Mononuclear cell (primary cell): ENCODE measurements around the gene NFIA. TPM values are rescaled to one million over a fixed set of nuclear protein-coding genes. Genes with fewer than 3 reads are reported as not detected.

Source experiments
- H3K27me3 ChIP-seq: 2 replicates; pipeline ENCODE4 v1.6.0; 2011; ENCODE audit warnings: low read length, control low read depth; ENCODE audit not compliant: insufficient read depth
- H3K4me1 ChIP-seq: 2 replicates; pipeline ENCODE4 v1.5.1; 2011; ENCODE audit warnings: mild to moderate bottlenecking, low read length, control low read depth; ENCODE audit not compliant: insufficient read depth
- H3K4me3 ChIP-seq: 2 replicates; pipeline ENCODE4 v1.5.1; 2011; ENCODE audit warnings: mild to moderate bottlenecking, low read length, moderate library complexity
- H3K9me3 ChIP-seq: 2 replicates; pipeline ENCODE4 v1.5.1; 2011; ENCODE audit warnings: low read depth, mild to moderate bottlenecking, control low read depth, low read length
- total RNA-seq: library from RNA; depleted of rRNA; stranded (reverse); fragments of >200 nt; gene quantifications from one replicate; pipeline ENCODE4 v1.2.3, GENCODE V29; 2012

The NFIA gene
- total RNA-seq, 1 donor = 3.5 TPM

GRCh38 chr1:61362351-61362750, 280.0 kb downstream of the NFIA start:
- no peaks in the 10 kb centered on the region for H3K4me1 ChIP-seq
- H3K9me3 ChIP-seq = no peaks in the 10 kb centered on the region
- no peak overlapping the region for H3K4me3 ChIP-seq
- H3K27me3 ChIP-seq = no peaks in the 10 kb centered on the region

GRCh38 chr1:61368366-61368765, 286.0 kb downstream of the NFIA start:
- H3K4me3 ChIP-seq = no peak overlapping the region
- no peaks in the 10 kb centered on the region for H3K9me3 ChIP-seq
- no peaks in the 10 kb centered on the region for H3K4me1 ChIP-seq
- no peaks in the 10 kb centered on the region for H3K27me3 ChIP-seq

- Histone ChIP-seq H3K4me3 (no peak overlapping the region), H3K4me1 (no peaks in the 10 kb centered on the region), H3K27me3 (no peaks in the 10 kb centered on the region), H3K9me3 (no peaks in the 10 kb centered on the region)
Measured at GRCh38 chr1:61368876-61369275, 286.5 kb downstream of the NFIA start.

DNA sequence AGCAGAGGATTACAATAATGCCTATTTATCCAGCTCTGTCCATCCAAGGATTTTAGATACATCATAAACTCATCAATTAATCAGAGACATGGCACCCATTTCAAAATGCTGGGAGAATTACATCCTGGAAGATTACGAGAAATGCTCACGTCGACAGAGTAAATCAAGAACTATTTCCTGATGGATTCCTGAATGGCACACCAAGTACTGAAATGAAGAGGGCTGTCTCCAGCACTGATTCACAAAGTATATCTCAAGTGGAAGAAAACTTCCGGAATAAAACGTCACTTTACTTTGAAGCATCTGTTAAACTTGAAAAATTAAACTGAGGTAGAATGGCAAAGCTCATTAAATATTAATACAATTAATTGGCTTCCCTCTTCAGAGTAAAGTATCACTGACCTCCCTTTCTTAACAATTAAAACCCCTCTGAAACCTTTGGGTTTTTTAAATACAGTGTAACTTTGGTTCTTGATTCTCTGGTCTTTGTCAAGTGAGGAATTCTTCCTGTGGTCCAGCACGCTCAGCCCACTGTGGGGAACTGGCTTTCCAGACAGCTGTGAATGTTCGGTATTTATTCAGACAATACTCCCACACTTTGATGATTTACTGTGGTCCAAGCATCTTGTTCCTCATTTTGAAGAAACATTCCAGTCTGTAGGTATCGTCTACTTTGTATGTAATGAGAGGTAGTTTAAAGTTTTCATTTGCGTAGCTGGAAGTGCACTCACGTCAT, 288.0 kb downstream of the NFIA start:
- no peaks in the 10 kb centered on the region for H3K9me3 ChIP-seq
- H3K4me1 ChIP-seq = no peaks in the 10 kb centered on the region
- no peaks in the 10 kb centered on the region for H3K27me3 ChIP-seq
- H3K4me3 ChIP-seq = no peak overlapping the region

DNA sequence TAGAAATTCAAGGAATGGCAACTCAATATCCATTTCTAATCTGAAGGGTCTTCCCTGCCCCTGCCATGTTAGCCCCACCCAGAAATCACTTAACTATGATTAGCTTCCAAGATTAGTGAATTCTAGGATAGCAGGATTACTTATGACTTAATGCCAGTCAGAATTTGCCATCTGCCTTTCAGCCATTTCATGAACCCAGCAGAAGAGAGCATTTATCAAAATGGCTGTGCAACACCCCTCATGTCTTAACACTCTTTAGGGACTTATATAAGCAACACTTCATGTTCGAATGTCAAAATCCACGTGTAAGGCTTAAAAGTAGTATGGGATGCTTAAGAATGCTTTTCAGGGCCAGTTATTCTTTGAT, 288.5 kb downstream of the NFIA start:
- Histone ChIP-seq H3K27me3 (no peaks in the 10 kb centered on the region), H3K9me3 (no peaks in the 10 kb centered on the region), H3K4me1 (no peaks in the 10 kb centered on the region), H3K4me3 (no peak overlapping the region)

DNA sequence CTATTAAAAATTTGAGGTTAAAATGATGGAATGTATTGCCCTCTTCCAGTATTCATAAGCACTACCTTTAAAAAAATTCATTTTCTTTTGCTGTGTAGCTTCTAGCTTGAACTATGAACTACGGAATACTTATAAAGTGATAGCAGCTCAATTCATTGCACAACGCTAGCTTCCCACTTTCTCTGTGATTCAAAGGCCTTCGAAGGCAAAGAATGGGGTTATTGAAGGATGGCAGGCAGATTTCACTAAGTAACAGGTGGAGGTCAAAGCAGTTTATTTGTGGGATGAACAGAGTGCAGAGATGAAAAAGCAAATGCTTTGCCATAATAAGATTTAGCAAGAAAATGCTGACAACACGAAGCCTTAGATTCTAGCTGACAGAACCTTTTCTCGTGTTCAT, 290.6 kb downstream of the NFIA start:
- no peaks in the 10 kb centered on the region for H3K9me3 ChIP-seq
- H3K27me3 ChIP-seq = no peaks in the 10 kb centered on the region
- no peaks in the 10 kb centered on the region for H3K4me1 ChIP-seq
- H3K4me3 ChIP-seq = no peak overlapping the region

- Histone ChIP-seq H3K9me3 (no peaks in the 10 kb centered on the region), H3K4me3 (no peak overlapping the region), H3K27me3 (no peaks in the 10 kb centered on the region), H3K4me1 (no peaks in the 10 kb centered on the region)
Measured at GRCh38 chr1:61374156-61374555, 291.8 kb downstream of the NFIA start.

DNA sequence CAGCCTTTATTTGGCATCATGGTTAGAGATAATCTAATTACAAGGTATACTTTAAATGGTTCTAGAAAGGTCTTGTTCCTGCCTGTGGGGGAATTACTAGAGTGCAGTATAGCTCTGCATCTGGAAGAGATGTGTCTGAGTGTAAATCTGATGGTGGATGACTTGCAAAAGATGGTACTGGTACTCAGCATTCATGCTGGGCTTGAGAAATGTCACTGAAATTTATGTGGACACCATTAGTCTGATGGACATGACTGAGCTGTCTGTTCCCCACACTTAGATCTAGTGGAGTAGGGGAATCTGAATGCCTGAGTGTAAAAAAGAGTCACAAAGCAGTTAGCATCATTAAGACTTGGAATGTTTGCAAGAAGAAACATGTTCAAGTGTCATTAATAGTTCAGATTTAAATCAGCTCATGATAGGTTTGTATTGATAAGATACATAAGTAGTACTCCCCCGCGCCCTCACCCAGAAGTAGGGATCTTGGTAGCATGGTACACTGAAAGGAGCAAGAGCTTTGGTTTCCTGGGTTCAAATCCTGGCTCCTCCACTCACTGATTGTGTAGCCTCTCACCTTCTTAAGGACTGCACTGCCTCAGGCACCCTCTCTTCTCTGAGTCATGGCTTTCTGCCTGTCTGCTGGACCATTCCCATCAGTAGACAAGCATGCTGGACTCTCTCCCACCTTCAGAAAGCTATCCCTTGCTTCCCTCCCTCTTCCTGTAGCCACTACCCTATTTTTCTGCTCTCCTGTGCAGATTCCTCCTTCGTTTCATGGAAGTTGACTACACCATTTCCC, 292.9 kb downstream of the NFIA start:
- Histone ChIP-seq H3K27me3 (no peaks in the 10 kb centered on the region), H3K4me1 (no peaks in the 10 kb centered on the region), H3K4me3 (no peak overlapping the region), H3K9me3 (no peaks in the 10 kb centered on the region)

DNA sequence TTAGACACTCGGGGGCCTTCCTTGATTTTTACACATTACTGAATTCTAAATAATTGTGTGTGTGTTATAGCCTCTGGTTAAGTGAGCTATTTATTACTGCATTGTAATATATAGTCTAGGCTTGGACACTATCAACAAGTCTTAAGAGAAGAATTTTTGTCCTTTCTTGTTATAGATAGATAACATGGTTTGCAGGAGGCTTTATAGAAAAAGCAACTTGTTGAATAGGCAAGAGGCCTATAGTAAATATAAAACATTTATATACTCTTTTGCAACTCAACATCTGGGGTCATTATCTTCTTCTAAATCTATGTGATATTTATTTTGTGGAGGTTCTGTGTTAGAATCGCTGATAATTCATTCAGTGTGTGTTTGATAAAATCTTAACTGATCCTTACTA, 293.8 kb downstream of the NFIA start:
- no peaks in the 10 kb centered on the region for H3K9me3 ChIP-seq
- no peaks in the 10 kb centered on the region for H3K27me3 ChIP-seq
- H3K4me1 ChIP-seq = no peaks in the 10 kb centered on the region
- no peak overlapping the region for H3K4me3 ChIP-seq

DNA sequence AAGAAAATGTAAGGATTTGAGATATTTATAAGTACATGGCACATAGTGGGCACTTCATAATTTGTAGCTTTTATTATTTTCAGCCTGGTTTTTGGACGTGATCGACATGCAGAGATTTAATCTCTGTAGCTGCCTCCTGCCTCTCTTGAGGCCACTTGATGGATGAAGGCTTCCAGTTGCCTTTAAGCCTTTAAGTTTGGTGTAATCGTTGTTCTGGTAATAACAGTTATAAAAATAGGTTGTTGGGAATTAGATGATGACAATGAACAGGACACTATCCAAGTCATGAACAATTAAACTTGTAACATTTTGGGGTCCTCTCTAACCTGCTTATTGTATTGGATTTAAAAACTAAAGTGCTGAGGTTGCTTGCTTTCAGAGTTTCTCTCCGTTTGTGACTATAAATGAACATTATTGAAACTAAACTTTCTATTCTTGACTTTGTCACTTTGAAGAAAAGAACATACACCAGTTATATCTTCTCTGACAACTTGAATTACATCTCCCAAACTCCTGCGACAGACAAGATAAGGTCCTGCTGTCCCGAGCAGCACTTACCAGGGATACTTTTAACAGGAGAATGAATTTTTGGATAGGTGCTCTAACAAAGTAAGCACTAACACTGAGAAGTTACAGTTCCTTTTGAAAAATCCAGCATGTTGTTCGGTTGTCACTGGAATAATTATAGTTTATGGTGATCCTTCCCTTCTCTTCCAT, 295.0 kb downstream of the NFIA start:
- Histone ChIP-seq H3K9me3 (no peaks in the 10 kb centered on the region), H3K4me3 (no peak overlapping the region), H3K27me3 (no peaks in the 10 kb centered on the region), H3K4me1 (no peaks in the 10 kb centered on the region)

DNA sequence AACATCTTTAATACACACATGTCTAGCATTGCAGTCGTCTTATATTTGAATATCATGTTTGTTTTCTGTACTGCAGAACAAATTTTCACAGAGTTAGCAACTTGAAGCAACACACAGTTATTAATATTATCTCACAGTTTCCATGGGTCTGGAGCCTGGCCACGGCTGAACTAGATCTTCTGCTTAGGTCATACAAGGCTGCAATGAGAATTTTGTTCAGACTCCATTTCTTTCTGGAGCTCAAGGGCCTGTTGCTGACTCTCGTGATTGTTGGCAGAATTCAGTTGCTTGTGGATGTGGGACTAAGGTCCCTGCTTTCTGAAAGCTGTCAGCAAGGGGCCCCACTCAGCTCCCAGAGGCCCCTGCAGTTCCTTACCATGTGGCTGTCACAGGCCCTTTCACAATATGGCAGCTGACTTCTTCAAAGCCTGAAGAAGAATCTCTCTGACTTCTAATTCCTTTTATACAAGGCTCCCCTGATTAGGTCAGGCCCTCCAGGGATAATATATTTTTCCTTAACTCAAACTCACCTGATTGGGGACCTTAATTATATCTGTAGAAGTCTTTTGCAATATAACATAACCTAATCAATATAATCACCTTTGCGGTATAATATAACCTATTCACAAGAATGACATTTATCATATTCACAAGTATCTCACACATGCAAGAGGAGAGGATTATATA, 296.3 kb downstream of the NFIA start:
- Histone ChIP-seq H3K4me3 (no peak overlapping the region), H3K4me1 (no peaks in the 10 kb centered on the region), H3K9me3 (no peaks in the 10 kb centered on the region), H3K27me3 (no peaks in the 10 kb centered on the region)

GRCh38 chr1:61379693-61380092, 297.3 kb downstream of the NFIA start:
- Histone ChIP-seq H3K9me3 (no peaks in the 10 kb centered on the region), H3K4me3 (no peak overlapping the region), H3K4me1 (no peaks in the 10 kb centered on the region), H3K27me3 (no peaks in the 10 kb centered on the region)

DNA sequence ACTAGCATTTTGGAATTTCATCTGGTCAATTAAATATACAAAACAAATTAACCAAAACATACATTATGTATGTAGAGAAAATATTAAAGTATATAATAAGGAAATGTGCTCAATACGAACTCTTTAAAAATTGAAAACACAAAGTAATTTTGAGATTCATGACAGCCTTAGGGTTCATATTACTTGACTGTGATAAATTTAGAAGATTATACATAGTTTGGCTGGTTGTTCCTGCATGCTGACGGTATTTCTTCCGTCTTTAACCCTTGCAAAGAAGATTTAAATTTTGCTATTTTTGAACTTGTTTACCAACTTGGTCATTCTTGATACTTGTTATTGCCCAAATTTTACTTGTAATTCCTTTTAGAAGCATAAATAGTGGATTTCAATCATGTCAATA, 298.2 kb downstream of the NFIA start:
- Histone ChIP-seq H3K9me3 (no peaks in the 10 kb centered on the region), H3K4me1 (no peaks in the 10 kb centered on the region), H3K27me3 (no peaks in the 10 kb centered on the region), H3K4me3 (no peak overlapping the region)

- no peaks in the 10 kb centered on the region for H3K9me3 ChIP-seq
- H3K4me3 ChIP-seq = no peak overlapping the region
Measured at GRCh38 chr1:61386323-61386722, 304.0 kb downstream of the NFIA start.

GRCh38 chr1:61386770-61387169, 304.4 kb downstream of the NFIA start:
- H3K4me1 ChIP-seq = no peaks in the 10 kb centered on the region
- H3K27me3 ChIP-seq = no peaks in the 10 kb centered on the region
- H3K9me3 ChIP-seq = no peaks in the 10 kb centered on the region
- H3K4me3 ChIP-seq = no peak overlapping the region

More at GRCh38 chr1:61386323-61386722, 304.0 kb downstream of the NFIA start:
- H3K27me3 ChIP-seq = no peaks in the 10 kb centered on the region
- no peaks in the 10 kb centered on the region for H3K4me1 ChIP-seq
